Tibial nerve (tissue), 4 donors: ENCODE results near the gene SHB.

Experiments used
- EP300 ChIP-seq, 2 donors: sonication (generic); formaldehyde crosslinking; IDR thresholded peaks; one replicate each; pipeline ENCODE4 v1.6.1; 2017; ENCODE audit warnings: antibody characterized with exemption in 2 of 2, mild to moderate bottlenecking in 1 of 2
- POLR2A ChIP-seq, 2 donors: fragments of 450-650 bp; IDR thresholded peaks; one replicate each; pipeline ENCODE4 v1.6.1; 2017; ENCODE audit warnings: antibody characterized with exemption in 2 of 2, mild to moderate bottlenecking in 2 of 2, moderate library complexity in 2 of 2
- TF ChIP-seq, protein P1 (sequence below), 5 experiments: fragments of 200-600 bp in 3 of 5; fragments of 450-650 bp in 2 of 5; sonication (generic) in 3 of 5; IDR thresholded peaks; one replicate each; pipeline ENCODE4 v1.5.1; 2016 to 2019; ENCODE audit warnings: antibody characterized with exemption in 5 of 5, mild to moderate bottlenecking in 3 of 5, moderate library complexity in 2 of 5

- TF ChIP-seq, protein P1, sequence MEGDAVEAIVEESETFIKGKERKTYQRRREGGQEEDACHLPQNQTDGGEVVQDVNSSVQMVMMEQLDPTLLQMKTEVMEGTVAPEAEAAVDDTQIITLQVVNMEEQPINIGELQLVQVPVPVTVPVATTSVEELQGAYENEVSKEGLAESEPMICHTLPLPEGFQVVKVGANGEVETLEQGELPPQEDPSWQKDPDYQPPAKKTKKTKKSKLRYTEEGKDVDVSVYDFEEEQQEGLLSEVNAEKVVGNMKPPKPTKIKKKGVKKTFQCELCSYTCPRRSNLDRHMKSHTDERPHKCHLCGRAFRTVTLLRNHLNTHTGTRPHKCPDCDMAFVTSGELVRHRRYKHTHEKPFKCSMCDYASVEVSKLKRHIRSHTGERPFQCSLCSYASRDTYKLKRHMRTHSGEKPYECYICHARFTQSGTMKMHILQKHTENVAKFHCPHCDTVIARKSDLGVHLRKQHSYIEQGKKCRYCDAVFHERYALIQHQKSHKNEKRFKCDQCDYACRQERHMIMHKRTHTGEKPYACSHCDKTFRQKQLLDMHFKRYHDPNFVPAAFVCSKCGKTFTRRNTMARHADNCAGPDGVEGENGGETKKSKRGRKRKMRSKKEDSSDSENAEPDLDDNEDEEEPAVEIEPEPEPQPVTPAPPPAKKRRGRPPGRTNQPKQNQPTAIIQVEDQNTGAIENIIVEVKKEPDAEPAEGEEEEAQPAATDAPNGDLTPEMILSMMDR (IDR thresholded peaks at IDR 0.05), result no peak
- no peak for TF ChIP-seq POLR2A (IDR thresholded peaks at IDR 0.05)
- TF ChIP-seq EP300 (IDR thresholded peaks at IDR 0.05), result no peak
Observed at GRCh38 chr9:37976714-37977477, 92.1 kb downstream of the SHB start.
